GDM1 (cell line): ENCODE data around the gene NPBWR2.

ENCODE experiments used
- DNase-seq: peaks from one replicate; lab custom pipeline; 2025; lab: John Stamatoyannopoulos, UW

NPBWR2 gene

DNA sequence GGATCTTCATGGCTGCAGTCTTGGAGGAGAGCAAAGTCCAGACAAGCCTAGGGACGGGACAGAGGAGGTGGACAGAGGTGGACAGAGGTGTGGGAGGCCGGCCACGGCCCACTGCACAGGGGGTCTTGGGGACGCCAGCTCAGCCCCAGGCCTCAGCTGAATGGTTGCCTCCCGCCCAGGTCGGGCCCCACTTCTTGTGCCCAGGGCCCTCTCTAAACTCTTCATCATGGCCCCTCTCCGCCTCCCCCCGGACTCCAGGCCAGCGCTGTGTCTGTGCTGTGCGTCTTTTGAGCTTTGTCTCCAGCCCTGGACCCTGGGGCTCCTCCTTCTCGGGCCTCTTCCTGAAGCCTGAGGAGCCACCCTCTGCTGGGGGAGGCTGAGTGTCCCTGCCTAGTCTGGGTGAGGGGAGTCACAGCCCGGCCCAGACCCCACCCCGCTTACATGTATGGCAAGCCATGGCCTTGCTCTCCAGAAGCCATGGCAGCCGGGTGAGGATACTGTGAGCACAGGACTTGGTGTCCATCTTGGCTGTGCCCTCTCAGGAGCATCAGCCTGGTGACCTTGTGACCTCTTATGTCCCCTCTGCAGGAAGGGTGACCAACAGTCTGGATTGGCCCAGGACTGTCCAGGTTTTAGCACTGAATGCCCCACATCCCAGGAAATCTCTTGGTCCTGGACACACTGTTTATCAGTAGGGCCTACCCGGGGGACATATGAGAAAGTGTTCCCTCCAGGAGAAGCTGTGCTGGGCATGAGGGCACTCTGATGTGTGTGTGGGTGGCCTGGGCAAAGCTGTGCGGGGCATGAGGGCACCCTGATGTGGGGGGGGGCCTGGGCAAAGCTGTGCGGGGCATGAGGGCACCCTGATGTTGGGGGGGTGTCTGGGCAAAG, 9.4 kb upstream of the NPBWR2 start:
- DNase-seq: no peak

DNA sequence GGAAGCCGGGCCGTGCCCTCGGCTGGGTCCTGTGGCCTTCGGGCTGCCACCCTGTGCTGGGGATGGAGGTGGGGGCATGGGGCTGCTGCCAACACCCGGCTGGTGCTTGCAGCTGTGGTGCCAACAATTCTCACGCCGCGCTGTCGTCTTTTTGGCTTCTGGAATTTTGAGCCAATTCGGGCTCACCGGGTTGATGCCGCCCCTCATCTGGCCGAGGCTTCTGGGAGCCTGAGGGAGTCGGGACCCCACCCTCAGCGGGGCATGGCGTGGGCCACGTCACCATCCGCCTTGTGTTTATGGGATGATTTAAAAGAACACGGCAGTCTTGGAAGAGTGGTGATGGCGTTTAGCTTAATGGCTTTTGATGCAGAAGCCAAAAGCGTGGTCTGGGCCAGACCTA, 8.7 kb upstream of the NPBWR2 start:
- no peak for DNase-seq

DNA sequence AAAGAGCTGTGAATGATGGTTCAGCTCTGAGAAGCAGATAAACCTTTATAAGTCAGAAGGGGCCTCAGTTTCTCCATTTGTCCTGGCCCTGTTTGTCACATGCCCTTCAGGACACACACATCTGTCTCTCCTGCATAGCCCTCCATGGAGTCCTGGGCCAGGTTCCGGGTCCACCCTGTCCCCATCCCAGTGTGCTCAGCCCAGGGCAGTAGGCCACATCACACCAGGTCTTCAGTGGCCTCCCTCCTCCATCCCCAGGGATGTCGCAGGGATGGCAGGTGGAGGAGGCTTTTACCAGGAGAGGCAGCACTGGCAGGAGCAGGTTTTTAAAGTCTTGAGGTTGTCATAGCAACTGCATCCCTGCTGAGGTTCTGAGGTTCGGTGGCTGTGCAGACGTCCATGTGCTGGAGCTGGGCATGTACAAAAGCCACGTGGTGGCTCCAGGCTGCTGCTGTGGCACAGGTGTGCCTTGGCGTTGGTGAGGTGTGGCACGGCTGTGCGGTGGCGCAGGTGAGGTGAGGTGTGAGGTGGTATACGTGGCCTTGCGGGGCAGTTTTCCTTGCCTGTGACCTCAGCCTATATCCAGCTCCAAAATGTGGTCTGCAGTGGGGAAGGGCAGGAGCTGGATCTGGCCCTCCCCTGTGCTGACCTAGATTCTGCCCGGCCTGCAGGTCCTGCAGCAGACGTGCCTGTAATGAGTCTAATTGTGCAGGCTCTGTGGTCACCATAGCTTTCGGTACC, 8.0 kb upstream of the NPBWR2 start:
- no peak for DNase-seq

DNA sequence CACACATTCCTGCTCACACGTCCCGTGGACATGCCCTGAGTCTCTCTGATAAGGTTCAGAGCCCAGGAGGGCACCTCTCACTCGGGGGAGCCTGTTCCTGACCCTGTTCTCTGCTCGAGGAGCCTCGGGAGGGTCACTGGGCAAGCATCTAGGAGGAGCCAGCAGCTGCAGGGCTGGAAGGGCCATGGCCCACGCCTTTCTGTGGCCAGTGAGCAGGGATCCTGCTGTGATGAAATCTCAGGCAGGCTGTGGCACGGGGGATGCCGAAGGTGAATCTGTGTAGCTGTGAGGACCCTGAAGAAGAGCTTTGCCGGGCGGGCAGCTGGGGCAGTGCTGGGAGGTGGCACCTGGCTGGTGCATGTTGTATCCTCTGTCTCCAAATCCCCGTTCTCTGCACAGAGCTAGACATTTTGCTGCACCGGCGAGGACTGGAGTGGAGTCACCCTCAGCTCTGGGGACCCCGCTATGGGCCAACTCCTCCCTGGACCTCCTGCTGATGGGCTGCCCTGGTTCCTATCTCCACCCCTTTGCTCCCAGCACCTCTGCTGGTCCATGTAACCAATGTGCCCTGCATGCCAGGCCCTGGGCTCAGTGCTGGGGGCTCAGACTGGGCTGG, 7.1 kb upstream of the NPBWR2 start:
- DNase-seq: no peak

DNA sequence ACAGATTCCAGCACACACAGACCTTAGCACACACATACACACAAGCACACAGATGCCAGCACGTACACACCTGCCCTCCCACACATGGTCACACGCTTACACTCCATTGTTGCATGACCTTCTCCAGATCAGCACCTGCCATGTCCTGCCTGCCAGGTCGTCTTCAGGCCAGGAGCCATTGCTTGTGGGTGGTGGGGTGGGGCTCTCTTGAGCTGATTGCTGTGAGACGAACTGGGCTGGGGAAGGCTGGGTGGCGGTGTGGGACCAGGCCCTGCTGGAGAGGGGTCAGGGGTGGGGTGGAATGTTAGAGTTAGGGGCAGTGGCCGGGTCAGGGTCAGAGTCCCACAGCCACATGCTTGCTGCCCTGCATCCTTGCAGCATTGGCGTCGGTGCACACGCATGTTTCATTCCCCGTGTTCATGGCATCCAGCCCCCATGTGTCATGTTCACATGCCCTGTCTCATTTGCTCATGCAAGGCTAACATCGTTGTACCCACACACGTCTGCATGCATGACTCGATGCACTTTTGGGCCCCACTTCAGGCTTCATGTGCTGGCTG, 6.5 kb upstream of the NPBWR2 start:
- no peak for DNase-seq

DNA sequence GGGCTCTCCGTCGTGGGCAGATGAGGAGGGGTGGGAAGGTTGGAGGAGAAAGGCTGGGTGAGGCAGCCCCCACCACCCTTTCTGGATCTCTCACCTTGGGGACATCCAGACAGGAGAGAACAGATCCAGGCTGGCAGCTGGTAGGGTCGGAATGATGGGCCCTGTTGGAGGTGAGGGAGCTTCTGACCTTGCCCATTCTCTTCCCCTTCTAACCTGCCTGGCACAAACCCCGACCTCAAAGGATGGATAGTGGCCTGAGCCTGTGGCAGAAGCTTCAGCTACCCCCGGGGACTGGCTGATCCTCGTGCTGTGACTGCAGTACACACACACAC, 6.0 kb upstream of the NPBWR2 start:
- no peak for DNase-seq

DNA sequence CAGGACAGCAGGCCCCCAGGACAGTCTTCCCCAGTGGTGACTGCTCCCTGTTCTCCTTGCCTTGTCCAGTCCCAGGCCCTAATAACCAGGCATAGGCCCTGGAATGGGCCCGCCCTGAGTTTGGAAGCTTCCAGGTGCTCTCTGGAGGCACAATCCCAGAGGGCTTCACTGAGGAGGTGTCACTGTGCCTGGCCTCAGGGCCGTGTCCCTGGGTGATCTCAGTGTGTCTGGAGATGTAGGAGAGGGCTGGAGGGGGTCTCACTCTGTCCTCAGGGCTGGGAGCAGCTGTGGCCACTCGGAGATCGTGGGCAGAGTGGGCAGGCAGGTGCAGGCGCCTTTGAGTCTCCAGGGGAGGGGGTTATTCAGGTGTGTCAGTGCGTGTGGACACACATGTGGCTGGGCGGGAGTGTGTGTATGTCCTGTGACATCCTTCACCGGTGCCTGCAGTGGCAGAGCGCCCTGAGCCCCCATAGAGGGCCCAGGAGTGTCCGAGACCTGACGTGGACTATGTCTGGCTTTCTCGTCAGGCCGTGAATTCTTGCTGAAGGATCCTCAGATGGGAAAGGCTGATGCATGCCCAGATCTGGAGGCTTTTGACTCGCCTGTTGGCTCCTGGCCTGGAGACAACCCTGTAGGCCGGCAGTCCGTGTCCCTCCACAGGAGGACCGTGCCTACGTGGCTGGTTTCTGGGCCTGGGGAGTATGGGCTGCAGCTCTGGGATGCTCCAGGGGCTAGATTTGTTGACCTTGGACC, 5.5 kb upstream of the NPBWR2 start:
- no peak for DNase-seq

DNA sequence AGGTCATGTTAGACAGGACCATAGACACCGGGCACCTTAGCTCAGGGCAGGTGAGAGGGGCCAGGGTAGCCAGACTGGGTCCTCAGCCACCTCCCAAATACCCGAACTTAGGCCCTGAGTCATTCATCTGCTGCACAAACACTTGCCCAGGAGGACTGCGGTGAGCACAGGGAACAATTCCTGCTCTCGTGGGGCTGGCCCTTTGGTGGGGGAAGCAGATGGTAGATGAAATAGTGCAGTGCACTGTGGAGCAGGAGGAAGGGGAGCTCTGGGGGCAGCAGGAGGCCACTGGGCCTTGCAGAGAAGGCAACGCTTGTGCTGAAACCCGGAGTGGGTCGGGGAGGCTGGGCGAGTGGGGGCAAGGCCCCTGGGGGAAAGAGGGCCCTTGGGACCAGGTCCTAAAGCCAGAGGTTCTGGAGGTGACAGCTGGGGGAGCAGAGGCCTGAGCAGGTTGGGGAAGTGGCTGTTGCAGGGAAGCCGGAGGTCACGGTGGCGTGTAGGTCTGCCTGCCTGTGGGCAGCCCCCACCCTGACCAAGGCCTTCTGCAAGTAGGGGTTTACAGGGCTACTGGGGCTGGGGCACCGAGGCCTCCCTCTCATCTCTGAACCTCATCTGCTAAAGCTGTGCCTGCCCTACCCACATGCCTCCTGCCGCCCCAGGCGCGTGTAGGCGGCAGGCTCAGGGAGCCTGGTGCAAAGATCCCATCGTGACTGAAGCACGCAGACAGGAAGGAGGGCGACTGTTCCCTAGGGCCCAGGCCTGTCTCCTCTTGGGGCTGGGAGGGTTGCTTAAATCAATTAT, 4.7 kb upstream of the NPBWR2 start:
- peak; percentile 51 for DNase-seq

DNA sequence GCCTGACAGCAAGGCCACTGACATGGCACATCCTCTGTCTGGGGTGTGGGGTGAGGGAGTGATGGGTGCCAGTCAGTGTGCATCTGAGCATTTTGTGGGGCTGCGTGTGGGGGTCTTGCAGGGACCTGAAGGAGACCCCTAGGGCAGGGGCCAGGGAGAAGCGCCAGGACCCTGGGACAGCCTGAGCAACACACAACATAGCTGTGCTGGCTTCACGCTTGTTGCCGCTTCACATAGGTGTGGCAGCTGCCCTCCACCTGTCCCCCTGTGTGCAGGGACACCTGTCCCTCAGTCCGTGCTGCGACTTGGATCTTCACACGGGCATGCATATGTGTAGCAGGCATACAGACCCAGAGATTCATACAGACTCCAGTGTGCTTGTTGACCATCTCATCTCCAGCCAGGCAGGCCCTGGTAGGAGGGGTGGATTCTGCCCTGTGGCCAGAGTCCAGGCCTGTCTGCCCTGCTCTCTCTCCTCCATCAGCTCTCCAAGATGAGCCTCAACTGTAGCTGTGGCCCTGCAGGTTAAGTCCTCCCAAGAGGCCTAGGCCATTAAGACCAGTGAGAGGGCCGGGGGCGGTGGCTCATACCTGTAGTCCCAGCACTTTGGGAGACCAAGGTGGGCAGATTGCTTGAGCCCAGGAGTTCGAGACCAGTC, 3.2 kb upstream of the NPBWR2 start:
- no peak for DNase-seq

DNA sequence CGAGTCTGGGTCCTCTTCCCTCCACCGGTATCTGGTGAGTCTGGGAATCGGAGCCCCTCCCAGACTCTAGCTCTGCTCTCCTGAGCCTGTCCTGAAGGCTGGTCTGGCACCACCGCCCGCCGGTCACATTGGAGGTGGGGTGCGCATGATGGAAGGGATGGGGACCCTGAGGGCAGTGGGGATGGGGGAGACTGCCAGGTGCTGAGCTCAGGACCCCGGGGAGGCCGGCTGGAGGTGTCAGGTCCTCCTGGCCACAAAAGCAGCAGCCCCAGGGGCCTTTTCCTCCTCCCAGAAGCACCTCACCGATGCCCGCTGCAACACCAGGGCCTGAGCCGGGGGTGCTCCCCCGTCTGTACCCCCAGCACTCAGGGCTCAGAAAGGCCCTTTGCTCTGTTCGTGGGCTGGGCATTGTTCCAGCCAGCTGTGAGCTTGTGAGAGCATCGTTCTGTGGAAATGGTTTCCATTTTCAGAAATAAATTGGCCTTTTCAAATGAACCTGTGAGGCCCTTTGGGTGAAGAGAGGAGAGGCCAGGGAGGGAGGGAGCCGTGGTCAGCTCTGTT, 2.5 kb upstream of the NPBWR2 start:
- no peak for DNase-seq

DNA sequence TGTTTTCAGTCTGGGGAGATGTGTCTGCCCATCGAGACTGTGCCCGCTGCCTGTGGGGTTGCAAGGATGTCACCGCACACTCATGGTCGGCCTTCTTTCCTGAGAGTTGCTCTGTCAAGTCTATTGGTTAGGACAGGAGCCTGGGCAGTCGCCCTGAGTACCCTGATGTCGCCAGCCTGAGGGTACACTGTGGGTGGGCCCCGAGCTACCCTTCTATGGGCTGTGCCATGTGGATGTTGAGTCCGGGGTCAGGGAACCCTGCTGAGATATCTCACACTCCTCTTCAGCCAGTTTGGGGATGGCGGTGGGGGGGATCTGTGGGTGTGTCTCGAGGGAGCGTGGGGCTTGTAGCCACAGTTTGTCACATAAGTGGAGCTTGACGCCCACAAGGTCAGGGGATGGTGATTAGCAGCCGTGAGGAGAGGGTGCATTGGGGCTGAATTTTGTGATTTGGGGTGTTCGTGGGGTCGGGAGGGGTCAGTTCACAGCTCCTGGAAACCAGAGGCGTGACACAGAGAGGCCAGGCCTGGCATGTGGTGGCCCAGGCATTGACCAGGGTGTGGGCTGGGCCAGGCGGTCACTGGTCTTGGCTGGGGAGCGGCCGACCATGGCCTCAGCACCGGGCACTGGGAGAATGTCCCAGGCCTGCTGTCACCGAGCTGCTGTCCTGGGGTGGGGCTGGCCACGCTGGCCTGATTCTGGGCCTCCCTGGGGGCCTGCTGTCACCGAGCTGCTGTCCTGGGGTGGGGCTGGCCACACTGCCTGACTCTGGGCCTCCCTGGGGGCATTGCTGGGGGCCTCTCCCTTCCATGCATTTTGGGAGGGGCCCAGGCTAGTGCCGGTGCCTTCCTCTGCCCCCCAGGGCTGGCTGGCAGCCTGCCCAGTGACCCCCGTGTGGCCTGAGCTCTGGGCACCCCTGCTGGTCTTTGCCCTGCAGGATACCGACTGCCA, 1.6 kb upstream of the NPBWR2 start:
- no peak for DNase-seq

DNA sequence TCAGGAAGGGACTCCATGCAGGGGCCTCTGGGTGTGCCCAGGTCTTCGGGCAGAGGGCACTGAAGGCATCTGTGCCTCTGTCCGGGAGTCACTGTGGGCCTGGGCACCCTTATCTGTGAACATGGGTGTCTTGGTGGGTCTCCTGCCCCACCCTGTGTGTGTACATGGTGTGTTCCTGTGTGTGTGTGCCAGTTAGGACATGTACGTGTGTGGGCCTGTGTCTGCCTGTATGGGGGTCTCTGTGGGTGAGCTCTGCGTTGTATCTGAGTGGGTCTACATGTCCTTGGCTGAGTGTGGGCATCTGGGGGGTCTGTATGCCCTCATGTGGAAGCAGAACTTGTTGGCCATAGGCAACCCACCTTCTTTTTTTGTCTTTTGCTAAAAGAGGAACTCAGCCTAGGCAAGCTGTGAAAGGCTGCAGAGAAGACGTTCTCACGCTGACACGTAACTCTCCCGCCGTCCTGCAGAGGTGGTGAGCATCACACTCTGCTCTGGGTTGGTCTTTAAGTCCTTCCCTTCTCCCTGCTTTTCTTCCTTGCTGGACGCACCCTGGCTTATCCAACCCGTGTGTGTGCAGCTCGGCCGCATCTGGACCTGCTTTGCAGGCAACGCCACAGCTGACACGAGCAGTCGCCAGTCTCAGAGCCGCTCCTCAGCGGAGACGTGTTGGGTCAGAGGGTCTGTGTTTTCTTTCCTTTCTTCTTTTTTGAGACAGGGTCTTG, 532 bp upstream of the NPBWR2 start:
- DNase-seq: peak; percentile 66

DNA sequence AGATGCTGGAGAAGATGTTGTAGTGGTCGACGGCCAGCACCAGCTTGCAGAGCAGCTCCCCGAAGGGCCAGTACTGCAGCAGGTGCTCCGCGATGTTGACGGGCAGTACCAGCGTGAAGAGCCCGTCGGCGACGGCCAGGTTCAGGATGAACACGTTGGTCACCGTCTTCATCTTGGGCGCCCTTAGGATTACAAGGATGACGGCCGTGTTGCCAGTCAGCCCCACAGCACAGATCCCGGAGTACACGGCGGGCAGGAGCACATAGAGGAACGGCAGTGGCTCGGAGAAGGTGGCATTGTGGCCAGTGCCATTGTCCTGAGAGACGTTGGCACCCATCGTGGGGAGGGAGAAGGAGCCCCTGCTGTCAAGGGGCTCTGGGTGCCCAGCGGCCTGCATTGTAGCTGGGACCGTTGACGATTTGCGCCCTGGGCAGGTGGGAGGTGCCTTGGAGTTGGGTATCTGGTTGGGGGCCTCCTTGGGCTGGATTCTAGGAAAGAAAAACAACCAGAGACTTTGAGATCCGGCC, 867 bp downstream of the NPBWR2 start:
- DNase-seq: no peak

DNA sequence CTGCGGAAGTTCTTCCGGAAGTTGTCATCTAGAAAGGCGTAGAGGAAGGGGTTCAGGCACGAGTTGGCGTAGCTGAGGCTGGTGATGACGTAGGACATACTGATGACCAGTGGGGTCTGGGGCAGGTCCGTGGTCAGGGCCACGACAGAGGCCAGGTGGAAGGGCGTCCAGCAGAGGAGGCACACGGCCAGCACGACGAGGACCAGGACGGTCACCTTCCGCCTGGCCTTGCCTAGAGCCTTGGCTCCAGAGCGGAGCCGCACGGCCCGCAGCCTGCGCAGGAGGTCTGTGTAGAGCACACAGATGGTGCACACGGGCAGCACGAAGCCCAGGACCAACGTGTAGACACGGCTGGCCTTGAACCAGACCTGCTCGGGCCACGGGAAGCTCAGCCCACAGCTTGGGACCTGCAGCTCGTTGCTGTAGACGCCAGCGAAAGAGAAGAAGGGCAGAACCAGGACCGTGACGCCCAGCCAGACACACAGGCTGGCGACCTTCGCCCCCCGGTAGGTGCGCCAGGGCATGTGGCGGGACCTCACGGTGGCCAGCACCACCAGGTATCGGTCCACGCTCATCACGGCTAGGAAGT, 1.4 kb downstream of the NPBWR2 start:
- no peak for DNase-seq

DNA sequence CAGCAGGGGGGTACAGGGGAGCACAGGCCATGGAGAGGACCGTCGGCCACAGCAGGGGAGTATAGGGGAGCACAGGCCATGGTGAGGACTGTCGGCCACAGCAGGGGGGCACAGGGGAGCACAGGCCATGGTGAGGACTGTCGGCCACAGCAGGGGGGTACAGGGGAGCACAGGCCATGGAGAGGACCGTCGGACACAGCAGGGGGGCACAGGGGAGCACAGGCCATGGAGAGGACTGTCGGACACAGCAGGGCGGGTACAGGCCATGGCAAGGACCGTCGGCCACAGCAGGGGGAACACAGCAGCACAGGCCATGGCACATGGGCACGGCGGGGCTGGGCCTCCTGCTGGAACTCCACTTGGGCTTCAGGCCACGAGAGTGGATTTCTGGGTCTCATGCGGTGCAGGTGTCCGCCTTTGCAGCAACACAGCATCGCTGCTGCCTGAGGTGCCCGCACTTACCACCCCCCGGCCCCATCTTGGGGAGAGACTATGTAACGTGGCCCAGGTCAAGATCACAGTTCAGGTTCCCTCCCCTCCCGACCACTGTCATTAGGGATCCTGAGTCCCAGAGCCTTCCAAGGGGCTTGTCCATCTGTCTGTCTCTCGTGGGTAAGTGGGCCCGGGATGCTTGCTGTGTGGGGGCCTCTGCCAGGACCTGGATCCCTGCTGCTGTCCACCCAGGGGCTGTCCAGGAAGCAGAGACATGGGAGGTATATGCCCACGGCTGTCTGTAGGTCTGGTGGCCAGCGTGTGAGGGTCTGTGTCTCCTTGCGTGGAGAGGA, 2.5 kb downstream of the NPBWR2 start:
- DNase-seq: no peak

DNA sequence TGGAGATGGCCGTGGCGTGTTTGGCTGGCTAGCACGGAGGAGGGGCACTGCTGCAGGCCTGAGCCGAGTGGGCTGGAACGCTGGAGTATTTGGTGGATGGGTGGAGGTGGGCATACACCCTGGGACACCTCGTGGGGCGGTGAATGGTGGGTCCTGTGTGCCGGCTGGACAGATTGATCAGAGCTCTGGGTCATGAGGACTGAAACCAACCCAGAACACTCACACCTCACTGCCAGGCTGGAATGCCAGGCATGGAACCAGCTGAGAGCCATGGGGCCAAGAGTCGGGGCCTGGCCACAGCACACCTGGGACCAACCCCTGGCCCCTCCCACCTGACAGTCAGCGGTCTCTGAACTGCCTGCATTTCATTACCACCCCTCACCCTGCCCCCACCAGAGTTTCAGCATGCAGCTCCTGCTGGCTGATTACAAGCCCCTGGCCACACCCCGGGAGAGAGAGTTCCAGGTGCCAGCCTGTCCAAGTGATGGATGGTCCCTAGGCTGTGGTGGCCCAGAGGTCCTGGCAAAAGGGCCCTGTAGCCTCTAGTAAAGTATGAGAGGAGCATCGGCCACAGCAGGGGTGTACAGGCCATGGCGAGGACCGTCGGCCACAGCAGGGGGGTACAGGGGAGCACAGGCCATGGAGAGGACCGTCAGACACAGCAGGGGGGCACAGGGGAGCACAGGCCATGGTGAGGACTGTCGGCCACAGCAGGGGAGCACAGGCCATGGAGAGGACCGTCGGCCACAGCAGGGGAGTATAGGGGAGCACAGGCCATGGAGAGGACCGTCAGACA, 3.3 kb downstream of the NPBWR2 start:
- DNase-seq: no peak
